NK-92 treated with Interleukin-12 subunit alpha and Interleukin-12 subunit beta, amount 100 ng/mL, for 24 hours (cell line): Measurements from ENCODE around the gene PGAP3.

Source experiments
- DNase-seq: peaks from one replicate; lab custom pipeline; 2025; lab: John Stamatoyannopoulos, UW

PGAP3 gene

GRCh38 chr17:39659279-39660010, 28.4 kb downstream of the PGAP3 start:
- DNase-seq = no peak

GRCh38 chr17:39658760-39659159, 29.1 kb downstream of the PGAP3 start:
- no peak for DNase-seq

GRCh38 chr17:39658346-39658745, 29.5 kb downstream of the PGAP3 start:
- DNase-seq = no peak

GRCh38 chr17:39655105-39655504, 32.8 kb downstream of the PGAP3 start:
- no peak for DNase-seq

GRCh38 chr17:39653662-39654331, 34.1 kb downstream of the PGAP3 start:
- peak; percentile 56 for DNase-seq

GRCh38 chr17:39653316-39653661, 34.6 kb downstream of the PGAP3 start:
- DNase-seq = no peak

GRCh38 chr17:39652587-39653315, 35.1 kb downstream of the PGAP3 start:
- no peak for DNase-seq

GRCh38 chr17:39651923-39652586, 35.8 kb downstream of the PGAP3 start:
- DNase-seq = no peak

- no peak for DNase-seq
Measured at GRCh38 chr17:39650121-39650579, 37.7 kb downstream of the PGAP3 start.

GRCh38 chr17:39648616-39649366, 39.1 kb downstream of the PGAP3 start:
- DNase-seq = no peak

GRCh38 chr17:39647256-39647655, 40.6 kb downstream of the PGAP3 start:
- DNase-seq = no peak

GRCh38 chr17:39643271-39643670, 44.6 kb downstream of the PGAP3 start:
- DNase-seq = no peak

- no peak for DNase-seq
Measured at GRCh38 chr17:39642291-39643074, 45.4 kb downstream of the PGAP3 start.

GRCh38 chr17:39641883-39642282, 46.0 kb downstream of the PGAP3 start:
- no peak for DNase-seq

- DNase-seq = no peak
Measured at GRCh38 chr17:39641097-39641496, 46.8 kb downstream of the PGAP3 start.

GRCh38 chr17:39640591-39641031, 47.2 kb downstream of the PGAP3 start:
- DNase-seq = no peak

- no peak for DNase-seq
Measured at GRCh38 chr17:39639566-39640458, 48.0 kb downstream of the PGAP3 start.

GRCh38 chr17:39639043-39639442, 48.8 kb downstream of the PGAP3 start:
- no peak for DNase-seq

GRCh38 chr17:39638317-39638716, 49.5 kb downstream of the PGAP3 start:
- no peak for DNase-seq
